ENCODE data around the gene MTG1.

- TF ChIP-seq EZH2 (IDR thresholded peaks at IDR 0.05; ENCODE audit: insufficient read depth, low read length) (no peak), CTCF (IDR thresholded peaks at IDR 0.05; ENCODE audit: insufficient read depth, low read depth, low read length) (no peak)
These were observed 48.4 kb downstream of the MTG1 start for GRCh38 chr10:133442191-133442966.

Data from astrocyte (in vitro differentiated cells and primary cell).